ENCODE measurements around the gene TNFSF15.

The TNFSF15 gene

GRCh38 chr9:114775121-114775520 is 30.7 kb downstream of the TNFSF15 start:
- Histone ChIP-seq H3K27ac (ENCODE audit: extremely low read depth, low read depth, low read length) (no peak overlapping the region), H3K9me3 (ENCODE audit: control insufficient read depth, insufficient read depth, low read depth, low read length) (no peaks in the 10 kb centered on the region), H3K4me1 (ENCODE audit: control insufficient read depth, insufficient read depth, low read length) (peaks cover 10% of the 10 kb centered on the region), H3K4me3 (ENCODE audit: low read depth, low read length) (no peak overlapping the region), H3K36me3 (ENCODE audit: control insufficient read depth in 2 of 2, insufficient read depth in 1 of 2, low read length in 2 of 2) (no peaks in the 10 kb centered on the region)
- ChIA-PET CTCF (interaction anchor here (0.6 kb wide), 1 partner anchor 139 kb away, joined by 3 read pairs; no protein-coding TSS in a partner anchor), POLR2A (no interaction called here)
- no peak for TF ChIP-seq ZSCAN23 (tag by site-specific recombination; IDR thresholded peaks at IDR 0.05)
- no peak for TF ChIP-seq ZNF639 (tag by site-specific recombination; IDR thresholded peaks at IDR 0.05)
- TF ChIP-seq ZBTB10 (tag by site-specific recombination; IDR thresholded peaks at IDR 0.05): no peak
- no peak for TF ChIP-seq ZNF266 (tag by site-specific recombination; IDR thresholded peaks at IDR 0.05; ENCODE audit: low read depth)
- no peak for TF ChIP-seq INSM2 (tag by site-specific recombination; IDR thresholded peaks at IDR 0.05)
- no peak for TF ChIP-seq SETDB1 (IDR thresholded peaks at IDR 0.05; ENCODE audit: insufficient read length, low read length)
- no peak for TF ChIP-seq PRDM2 (tag by site-specific recombination; IDR thresholded peaks at IDR 0.05; ENCODE audit: borderline replicate concordance)

GRCh38 chr9:114774524-114774923 is 31.3 kb downstream of the TNFSF15 start:
- TF ChIP-seq ZSCAN18 (tag by site-specific recombination; IDR thresholded peaks at IDR 0.05): no peak
- no peak for TF ChIP-seq ZIC2 (tag by site-specific recombination; IDR thresholded peaks at IDR 0.05)
- TF ChIP-seq GLIS2 (tag by site-specific recombination; IDR thresholded peaks at IDR 0.05): no peak
- H3K36me3 ChIP-seq (ENCODE audit: control insufficient read depth in 2 of 2, insufficient read depth in 1 of 2, low read length in 2 of 2): no peaks in the 10 kb centered on the region
- POLR2A ChIA-PET: no interaction called here
- no peak overlapping the region for H3K27ac ChIP-seq (ENCODE audit: extremely low read depth, low read depth, low read length)
- CTCF ChIA-PET: interaction anchor here (0.6 kb wide), 1 partner anchor 140 kb away, joined by 3 read pairs; no protein-coding TSS in a partner anchor
- H3K9me3 ChIP-seq (ENCODE audit: control insufficient read depth, insufficient read depth, low read depth, low read length): no peaks in the 10 kb centered on the region
- no peak overlapping the region for H3K4me3 ChIP-seq (ENCODE audit: low read depth, low read length)
- H3K4me1 ChIP-seq (ENCODE audit: control insufficient read depth, insufficient read depth, low read length): peaks cover 11% of the 10 kb centered on the region
